WTC11 (cell line): ENCODE data around the gene USP34. TPM values are rescaled to one million over a fixed set of nuclear protein-coding genes. Genes with fewer than 3 reads are reported as not detected.

Experiments used
- ATAC-seq: fragments of 200-7000 bp; cut with Tn5 transposase; 2 replicates; pipeline ENCODE4 v1.10.0; 2021; ENCODE audit warnings: mild to moderate bottlenecking, moderate library complexity
- CTCF ChIA-PET: fragments of 300-600 bp; sonication (Branson Sonifier 250); formaldehyde crosslinking; loops from one replicate; lab custom pipeline; 2021; ENCODE audit warnings: antibody characterized with exemption; lab: Charles Lee
- POLR2A ChIA-PET: fragments of 350-600 bp; sonication (Branson Sonifier 250); formaldehyde crosslinking; loops from one replicate; lab custom pipeline; 2021; ENCODE audit warnings: antibody characterized with exemption; lab: Charles Lee
- DNase-seq: peaks from one replicate; pipeline ENCODE4 v3.0.0; 2021; ENCODE audit warnings: low spot score
- H3K27ac Mint-ChIP-seq: 2 replicates; pipeline ENCODE4 v1.8.0; 2021; ENCODE audit warnings: mixed read lengths
- H3K27me3 Mint-ChIP-seq: 2 replicates; pipeline ENCODE4 v1.8.0; 2021; ENCODE audit warnings: low read depth, mild to moderate bottlenecking, moderate library complexity, mixed read lengths
- H3K36me3 Mint-ChIP-seq: 2 replicates; pipeline ENCODE4 v1.8.0; 2021; ENCODE audit warnings: mixed read lengths
- H3K4me1 Mint-ChIP-seq: 2 replicates; pipeline ENCODE4 v1.8.0; 2022; ENCODE audit warnings: mixed read lengths
- H3K4me3 Mint-ChIP-seq: 2 replicates; pipeline ENCODE4 v1.8.0; 2021; ENCODE audit warnings: mild to moderate bottlenecking, moderate library complexity, mixed read lengths
- H3K9me3 Mint-ChIP-seq: 2 replicates; pipeline ENCODE4 v1.8.0; 2021; ENCODE audit warnings: mixed read lengths
- AR ChIP-seq: fragments of 250-450 bp; sonication (Bioruptor Pico); IDR thresholded peaks from 2 replicates; pipeline ENCODE4 v1.9.0; 2021; ENCODE audit warnings: mild to moderate bottlenecking
- ATF1 ChIP-seq: sonication (generic); formaldehyde crosslinking; IDR thresholded peaks from 2 replicates; pipeline ENCODE4 v1.8.1; 2023; ENCODE audit warnings: mild to moderate bottlenecking, moderate library complexity, missing genetic modification reagents
- FOXJ3 ChIP-seq: sonication (generic); formaldehyde crosslinking; IDR thresholded peaks from 2 replicates; pipeline ENCODE4 v1.9.0; 2021; ENCODE audit warnings: missing genetic modification reagents, mild to moderate bottlenecking, borderline replicate concordance
- GRHL2 ChIP-seq: fragments of 250-450 bp; sonication (Bioruptor Pico); IDR thresholded peaks from 2 replicates; pipeline ENCODE4 v1.8.0; 2022; ENCODE audit warnings: mild to moderate bottlenecking, moderate library complexity; ENCODE audit not compliant: insufficient replicate concordance, severe bottlenecking
- KAT7 ChIP-seq: sonication (generic); formaldehyde crosslinking; IDR thresholded peaks from 2 replicates; pipeline ENCODE4 v1.8.1; 2023; ENCODE audit warnings: missing genetic modification reagents, mild to moderate bottlenecking, borderline replicate concordance
- TCF7 ChIP-seq: sonication (generic); formaldehyde crosslinking; IDR thresholded peaks from 2 replicates; pipeline ENCODE4 v1.8.0; 2022; ENCODE audit warnings: mild to moderate bottlenecking, low read depth, missing genetic modification reagents, moderate library complexity
- USF1 ChIP-seq: sonication (generic); formaldehyde crosslinking; IDR thresholded peaks from 2 replicates; pipeline ENCODE4 v1.8.0; 2022; ENCODE audit warnings: mild to moderate bottlenecking, missing genetic modification reagents
- ZNF232 ChIP-seq: sonication (generic); formaldehyde crosslinking; IDR thresholded peaks from 2 replicates; pipeline ENCODE4 v1.8.0; 2022; ENCODE audit warnings: mild to moderate bottlenecking, missing genetic modification reagents
- ZNF396 ChIP-seq: fragments of 250-450 bp; sonication (Bioruptor Pico); IDR thresholded peaks from 2 replicates; pipeline ENCODE4 v1.8.0; 2021; ENCODE audit warnings: mild to moderate bottlenecking, moderate library complexity, borderline replicate concordance
- ZNF425 ChIP-seq: fragments of 250-450 bp; sonication (Bioruptor Pico); conservative IDR thresholded peaks from 2 replicates; pipeline ENCODE4 v1.9.0; 2021; ENCODE audit warnings: mild to moderate bottlenecking
- ZNF671 ChIP-seq: fragments of 250-450 bp; sonication (Bioruptor Pico); IDR thresholded peaks from 2 replicates; pipeline ENCODE4 v1.8.0; 2021; ENCODE audit warnings: mild to moderate bottlenecking
- total RNA-seq: library from RNA; stranded (reverse); gene quantifications from 3 replicates; pipeline ENCODE4 v1.2.3, GENCODE V29; 2021
- TF ChIP-seq, protein P1 (sequence below): sonication (generic); formaldehyde crosslinking; IDR thresholded peaks from 2 replicates; pipeline ENCODE4 v1.8.1; 2022; ENCODE audit warnings: low read depth, missing genetic modification reagents, borderline replicate concordance
- TF ChIP-seq, protein P2 (sequence below): fragments of 250-450 bp; sonication (Bioruptor Pico); IDR thresholded peaks from 2 replicates; pipeline ENCODE4 v1.8.0; 2021; ENCODE audit warnings: mild to moderate bottlenecking

Gene USP34
- total RNA-seq, 1 experiment from 2014 or later, result 92.3 TPM

- TF ChIP-seq, protein P1, sequence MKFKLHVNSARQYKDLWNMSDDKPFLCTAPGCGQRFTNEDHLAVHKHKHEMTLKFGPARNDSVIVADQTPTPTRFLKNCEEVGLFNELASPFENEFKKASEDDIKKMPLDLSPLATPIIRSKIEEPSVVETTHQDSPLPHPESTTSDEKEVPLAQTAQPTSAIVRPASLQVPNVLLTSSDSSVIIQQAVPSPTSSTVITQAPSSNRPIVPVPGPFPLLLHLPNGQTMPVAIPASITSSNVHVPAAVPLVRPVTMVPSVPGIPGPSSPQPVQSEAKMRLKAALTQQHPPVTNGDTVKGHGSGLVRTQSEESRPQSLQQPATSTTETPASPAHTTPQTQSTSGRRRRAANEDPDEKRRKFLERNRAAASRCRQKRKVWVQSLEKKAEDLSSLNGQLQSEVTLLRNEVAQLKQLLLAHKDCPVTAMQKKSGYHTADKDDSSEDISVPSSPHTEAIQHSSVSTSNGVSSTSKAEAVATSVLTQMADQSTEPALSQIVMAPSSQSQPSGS, result no peak
- no peak for TF ChIP-seq ZNF425 (CRISPR knock-in tag)
- TF ChIP-seq FOXJ3 (CRISPR knock-in tag), result no peak
- TF ChIP-seq ATF1 (CRISPR knock-in tag), result no peak
- TF ChIP-seq KAT7 (CRISPR knock-in tag), result no peak
- TF ChIP-seq GRHL2, result no peak
- no peak for TF ChIP-seq ZNF396 (CRISPR knock-in tag)
Measured at GRCh38 chr2:61416871-61417645, 53.8 kb downstream of the USP34 start (continued).

- ATAC-seq, result no peak
- Mint-ChIP-seq H3K4me1 (peaks cover 8% of the 10 kb centered on the region), H3K9me3 (no peaks in the 10 kb centered on the region), H3K36me3 (peaks cover 5% of the 10 kb centered on the region; the same call in 1 of the 2 replicates)
- ChIA-PET CTCF (interaction anchor here (2.8 kb wide), 1 partner anchor 11 kb away, joined by 13 read pairs; no protein-coding TSS in a partner anchor), POLR2A (no interaction called here)
- TF ChIP-seq, protein P1, result no peak
- TF ChIP-seq ZNF671 (no peak), TCF7 (no peak), USF1 (no peak), ZNF232 (CRISPR knock-in tag) (no peak), AR (CRISPR knock-in tag) (no peak)
- TF ChIP-seq, protein P2, sequence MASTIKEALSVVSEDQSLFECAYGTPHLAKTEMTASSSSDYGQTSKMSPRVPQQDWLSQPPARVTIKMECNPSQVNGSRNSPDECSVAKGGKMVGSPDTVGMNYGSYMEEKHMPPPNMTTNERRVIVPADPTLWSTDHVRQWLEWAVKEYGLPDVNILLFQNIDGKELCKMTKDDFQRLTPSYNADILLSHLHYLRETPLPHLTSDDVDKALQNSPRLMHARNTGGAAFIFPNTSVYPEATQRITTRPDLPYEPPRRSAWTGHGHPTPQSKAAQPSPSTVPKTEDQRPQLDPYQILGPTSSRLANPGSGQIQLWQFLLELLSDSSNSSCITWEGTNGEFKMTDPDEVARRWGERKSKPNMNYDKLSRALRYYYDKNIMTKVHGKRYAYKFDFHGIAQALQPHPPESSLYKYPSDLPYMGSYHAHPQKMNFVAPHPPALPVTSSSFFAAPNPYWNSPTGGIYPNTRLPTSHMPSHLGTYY, result no peak
- TF ChIP-seq, all 79 proteins: peak for 0
- no peak overlapping the region for H3K27ac Mint-ChIP-seq
- no peaks in the 10 kb centered on the region for H3K27me3 Mint-ChIP-seq
- H3K4me3 Mint-ChIP-seq, result no peak overlapping the region
- DNase-seq, result no peak
Measured at GRCh38 chr2:61415265-61415664, 55.6 kb downstream of the USP34 start.
